AG20443 (cell line): ENCODE measurements around the gene CXCR6.

Experiments used
- DNase-seq: peaks from one replicate; pipeline ENCODE4 v3.0.0; 2012; ENCODE audit warnings: low spot score, mixed read lengths

The CXCR6 gene

GRCh38 chr3:45948311-45948781, 5.1 kb downstream of the CXCR6 start:
- peak; percentile 88 for DNase-seq

- DNase-seq = no peak
These were observed 5.6 kb downstream of the CXCR6 start for GRCh38 chr3:45948881-45949280.

GRCh38 chr3:45949432-45949831, 6.2 kb downstream of the CXCR6 start:
- DNase-seq = no peak

- no peak for DNase-seq
These were observed 6.9 kb downstream of the CXCR6 start for GRCh38 chr3:45950131-45950530.

- DNase-seq = no peak
These were observed 7.7 kb downstream of the CXCR6 start for GRCh38 chr3:45950686-45951600.

- no peak for DNase-seq
These were observed 8.7 kb downstream of the CXCR6 start for GRCh38 chr3:45951946-45952345.

GRCh38 chr3:45952456-45952855, 9.2 kb downstream of the CXCR6 start:
- no peak for DNase-seq

GRCh38 chr3:45953536-45953935, 10.3 kb downstream of the CXCR6 start:
- no peak for DNase-seq

GRCh38 chr3:45954306-45954705, 11.0 kb downstream of the CXCR6 start:
- no peak for DNase-seq

GRCh38 chr3:45955017-45955647, 11.9 kb downstream of the CXCR6 start:
- no peak for DNase-seq

GRCh38 chr3:45955706-45956105, 12.4 kb downstream of the CXCR6 start:
- no peak for DNase-seq

- DNase-seq = no peak
These were observed 14.3 kb downstream of the CXCR6 start for GRCh38 chr3:45957586-45957985.

GRCh38 chr3:45958321-45958791, 15.1 kb downstream of the CXCR6 start:
- DNase-seq = peak; percentile 84

- no peak for DNase-seq
These were observed 15.9 kb downstream of the CXCR6 start for GRCh38 chr3:45959201-45959600.

GRCh38 chr3:45960289-45960688, 17.0 kb downstream of the CXCR6 start:
- no peak for DNase-seq

- DNase-seq = no peak
These were observed 18.8 kb downstream of the CXCR6 start for GRCh38 chr3:45962033-45962432.

GRCh38 chr3:45964139-45964538, 20.9 kb downstream of the CXCR6 start:
- DNase-seq = no peak

- DNase-seq = no peak
These were observed 22.0 kb downstream of the CXCR6 start for GRCh38 chr3:45965253-45965652.

GRCh38 chr3:45965653-45966052, 22.4 kb downstream of the CXCR6 start:
- no peak for DNase-seq

GRCh38 chr3:45966371-45966791, 23.1 kb downstream of the CXCR6 start:
- no peak for DNase-seq

GRCh38 chr3:45966950-45967640, 23.8 kb downstream of the CXCR6 start:
- no peak for DNase-seq

GRCh38 chr3:45967724-45968123, 24.5 kb downstream of the CXCR6 start:
- no peak for DNase-seq

GRCh38 chr3:45968149-45968548, 24.9 kb downstream of the CXCR6 start:
- no peak for DNase-seq
